Upper lobe of left lung (tissue), 6 donors: Measurements from ENCODE around the gene PDIA6. TPM values are rescaled to one million over a fixed set of nuclear protein-coding genes. Genes with fewer than 3 reads are reported as not detected.

Experiments
- ATAC-seq, 2 donors: fragments of 200-7000 bp; cut with Tn5 transposase; one replicate each; pipeline ENCODE4 v1.9.1; 2022; ENCODE audit warnings: mild to moderate bottlenecking in 2 of 2, moderate library complexity in 2 of 2; ENCODE audit not compliant: low FRiP score in 2 of 2
- DNase-seq, 2 donors: peaks; one replicate each; pipeline ENCODE4 v3.0.0-alpha.2; 2019 to 2020
- H3K27ac ChIP-seq, 4 donors: fragments of 200-600 bp; sonication (generic); one replicate each; pipeline ENCODE4 v1.5.1; 2016 to 2019
- H3K27me3 ChIP-seq, 4 donors: fragments of 200-600 bp; sonication (generic); one replicate each; pipeline ENCODE4 v1.5.1; 2017 to 2019
- H3K36me3 ChIP-seq, 4 donors: fragments of 200-600 bp; sonication (generic); one replicate each; pipeline ENCODE4 v1.5.1; 2016 to 2019
- H3K4me1 ChIP-seq, 4 donors: fragments of 200-600 bp; sonication (generic); one replicate each; pipeline ENCODE4 v1.5.1; 2018 to 2019
- H3K4me3 ChIP-seq, 4 donors: fragments of 200-600 bp; sonication (generic); one replicate each; pipeline ENCODE4 v1.5.1; 2017 to 2019; ENCODE audit warnings: mild to moderate bottlenecking in 2 of 4, moderate library complexity in 1 of 4
- H3K9me3 ChIP-seq, 4 donors: fragments of 200-600 bp; sonication (generic); one replicate each; pipeline ENCODE4 v1.5.1; 2018 to 2019
- EP300 ChIP-seq, 4 donors: sonication (generic); formaldehyde crosslinking; IDR thresholded peaks; one replicate each; pipeline ENCODE4 v1.5.1; 2017; ENCODE audit warnings: antibody characterized with exemption in 4 of 4, control low read depth in 2 of 4
- POLR2A ChIP-seq, 4 donors: fragments of 450-650 bp; IDR thresholded peaks; one replicate each; pipeline ENCODE4 v1.5.1; 2016 to 2017; ENCODE audit warnings: antibody characterized with exemption in 4 of 4, mild to moderate bottlenecking in 2 of 4
- POLR2AphosphoS5 ChIP-seq, 2 donors: sonication (generic); formaldehyde crosslinking; IDR thresholded peaks; one replicate each; pipeline ENCODE4 v1.5.1; 2017; ENCODE audit warnings: antibody characterized with exemption in 2 of 2
- WGBS, 2 donors: methylation state at CpG; one replicate each; pipeline ENCODE4 v1.1.5; 2017 to 2018; 5-methylcytosine and 5-hydroxymethylcytosine counted together
- total RNA-seq, 6 donors: library from RNA; depleted of rRNA in 4 of 6; stranded (reverse); fragments of >200 nt in 4 of 6; gene quantifications; one replicate each; pipeline versions ENCODE4 v1.1.0 to v1.2.1, GENCODE V29; 2016 to 2021
- TF ChIP-seq, protein P1 (sequence below), 6 experiments: fragments of 450-650 bp in 4 of 6; fragments of 200-600 bp in 2 of 6; sonication (generic) in 2 of 6; IDR thresholded peaks; one replicate each; pipeline ENCODE4 v1.5.1; 2016 to 2019; ENCODE audit warnings: antibody characterized with exemption in 6 of 6
- donor health status: DM: no; HTN: no; CAD: no; lungs with moderate emphysema.
- donor health status: DM: no; HTN: yes; CAD: no; lungs with severe emphysema.

PDIA6 gene
- total RNA-seq, 6 donors from 2014 or later, result 32.5 to 209 (median 122) TPM

DNA sequence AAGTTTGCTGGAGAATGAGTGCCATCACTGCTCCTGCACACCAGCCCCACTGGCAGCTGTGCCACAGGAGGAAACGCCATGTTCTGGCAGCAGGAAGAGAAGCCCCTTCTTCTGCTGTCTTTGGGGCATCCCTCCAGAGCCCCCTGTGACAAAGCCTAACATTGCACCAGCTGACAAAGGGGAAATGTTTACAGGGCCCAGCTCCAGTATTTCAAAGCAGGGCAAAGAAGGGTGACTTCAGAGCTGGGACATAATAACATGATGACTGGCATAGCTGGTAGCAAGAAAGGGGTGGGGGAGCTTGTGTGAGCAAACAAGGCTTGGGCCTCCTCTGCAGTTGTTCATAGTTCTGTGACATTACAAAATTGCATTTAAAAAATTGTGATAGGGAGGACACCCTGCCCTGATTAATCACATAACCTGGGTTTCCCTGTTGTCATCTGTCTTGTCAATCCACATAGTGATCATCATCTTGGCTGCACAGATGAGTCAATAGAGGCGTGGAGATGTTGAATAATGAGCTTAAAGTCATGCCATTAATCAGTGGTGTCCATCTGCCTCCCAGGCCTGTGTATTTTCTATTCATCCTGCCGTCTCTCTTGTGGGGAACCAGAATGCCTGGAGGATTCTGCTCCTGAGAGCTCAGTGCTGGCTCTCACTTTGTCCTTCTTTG is 29.1 kb upstream of the PDIA6 start:
- WGBS, 2 donors, result 55% methylated on average over 3 of the region's 3 CpGs

DNA sequence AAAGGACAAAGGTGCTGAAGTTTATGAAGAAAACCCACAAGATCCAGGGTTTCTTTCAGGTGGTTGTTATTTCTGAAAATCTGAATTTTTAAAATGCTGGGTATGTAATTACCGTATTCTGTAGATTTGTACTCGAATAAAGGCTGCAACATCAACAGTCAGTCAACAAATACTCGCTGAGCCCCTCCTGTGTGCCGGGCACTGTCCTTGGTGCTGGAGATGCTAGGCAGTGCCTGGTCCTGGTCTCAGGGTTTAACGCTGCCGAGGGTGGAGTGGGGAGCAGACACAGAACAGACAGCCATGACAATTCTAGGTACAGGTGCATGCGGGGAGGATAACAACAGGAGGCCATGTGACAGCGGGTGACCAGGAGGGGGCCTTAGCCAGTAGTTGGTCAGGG is 27.2 kb upstream of the PDIA6 start:
- Histone ChIP-seq H3K4me1 (peaks cover 0 to 14% (median 3%) of the 10 kb centered on the region in 4 donors), H3K36me3 (no peaks in the 10 kb centered on the region), H3K27me3 (no peaks in the 10 kb centered on the region), H3K27ac (no peak overlapping the region), H3K4me3 (no peak overlapping the region), H3K9me3 (peaks cover 0 to 20% (median 14%) of the 10 kb centered on the region in 4 donors)
- no peak for ATAC-seq
- TF ChIP-seq POLR2AphosphoS5 (IDR thresholded peaks at IDR 0.05), result no peak
- 37% methylated on average over 8 of the region's 8 CpGs for WGBS, 2 donors
- no peak for DNase-seq

More for the DNA sequence above, 29.1 kb upstream of the PDIA6 start:
- no peak overlapping the region for H3K4me3 ChIP-seq
- no peaks in the 10 kb centered on the region for H3K27me3 ChIP-seq
- H3K27ac ChIP-seq, result no peak overlapping the region
- no peak for ATAC-seq
- TF ChIP-seq POLR2AphosphoS5 (IDR thresholded peaks at IDR 0.05) (no peak), EP300 (IDR thresholded peaks at IDR 0.05) (no peak), POLR2A (IDR thresholded peaks at IDR 0.05) (no peak)
- TF ChIP-seq, protein P1, sequence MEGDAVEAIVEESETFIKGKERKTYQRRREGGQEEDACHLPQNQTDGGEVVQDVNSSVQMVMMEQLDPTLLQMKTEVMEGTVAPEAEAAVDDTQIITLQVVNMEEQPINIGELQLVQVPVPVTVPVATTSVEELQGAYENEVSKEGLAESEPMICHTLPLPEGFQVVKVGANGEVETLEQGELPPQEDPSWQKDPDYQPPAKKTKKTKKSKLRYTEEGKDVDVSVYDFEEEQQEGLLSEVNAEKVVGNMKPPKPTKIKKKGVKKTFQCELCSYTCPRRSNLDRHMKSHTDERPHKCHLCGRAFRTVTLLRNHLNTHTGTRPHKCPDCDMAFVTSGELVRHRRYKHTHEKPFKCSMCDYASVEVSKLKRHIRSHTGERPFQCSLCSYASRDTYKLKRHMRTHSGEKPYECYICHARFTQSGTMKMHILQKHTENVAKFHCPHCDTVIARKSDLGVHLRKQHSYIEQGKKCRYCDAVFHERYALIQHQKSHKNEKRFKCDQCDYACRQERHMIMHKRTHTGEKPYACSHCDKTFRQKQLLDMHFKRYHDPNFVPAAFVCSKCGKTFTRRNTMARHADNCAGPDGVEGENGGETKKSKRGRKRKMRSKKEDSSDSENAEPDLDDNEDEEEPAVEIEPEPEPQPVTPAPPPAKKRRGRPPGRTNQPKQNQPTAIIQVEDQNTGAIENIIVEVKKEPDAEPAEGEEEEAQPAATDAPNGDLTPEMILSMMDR (IDR thresholded peaks at IDR 0.05), result no peak
- H3K36me3 ChIP-seq, result no peaks in the 10 kb centered on the region
- peaks cover 0 to 20% (median 14%) of the 10 kb centered on the region in 4 donors for H3K9me3 ChIP-seq
- H3K4me1 ChIP-seq, result peaks cover 0 to 6% (median 0%) of the 10 kb centered on the region in 4 donors
- DNase-seq, result no peak

DNA sequence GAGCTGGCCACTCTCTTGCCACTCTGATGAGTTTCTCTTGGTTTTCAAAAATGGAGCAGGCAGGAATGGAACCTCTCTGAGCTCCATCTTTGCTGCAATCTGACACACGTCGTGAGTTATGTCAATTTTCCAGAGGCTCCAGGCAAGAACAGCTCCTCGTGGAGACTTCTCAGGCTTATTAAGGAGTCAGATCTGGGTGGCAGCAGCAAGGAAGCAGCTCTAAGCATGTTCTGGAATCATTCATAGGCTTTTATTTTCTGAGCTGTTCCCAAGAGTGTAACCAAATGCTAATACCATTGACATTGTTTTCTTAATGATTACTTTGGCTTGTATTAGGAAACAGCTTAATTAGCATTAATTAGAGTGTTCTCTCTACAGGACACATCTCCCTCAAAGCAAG is 26.1 kb upstream of the PDIA6 start:
- DNase-seq (no peak), ATAC-seq (no peak)
- H3K4me1 ChIP-seq, result peaks cover 0 to 8% (median 3%) of the 10 kb centered on the region in 4 donors
- 55 to 60% methylated on average over 3 of the region's 3 CpGs for WGBS, 2 donors
- H3K4me3 ChIP-seq, result no peak overlapping the region
- peaks cover 0 to 20% (median 14%) of the 10 kb centered on the region in 4 donors for H3K9me3 ChIP-seq
- TF ChIP-seq POLR2A (IDR thresholded peaks at IDR 0.05) (no peak), EP300 (IDR thresholded peaks at IDR 0.05) (no peak), POLR2AphosphoS5 (IDR thresholded peaks at IDR 0.05) (no peak)
- TF ChIP-seq, protein P1 (IDR thresholded peaks at IDR 0.05), result no peak
- no peaks in the 10 kb centered on the region for H3K36me3 ChIP-seq
- no peak overlapping the region for H3K27ac ChIP-seq
- no peaks in the 10 kb centered on the region for H3K27me3 ChIP-seq

DNA sequence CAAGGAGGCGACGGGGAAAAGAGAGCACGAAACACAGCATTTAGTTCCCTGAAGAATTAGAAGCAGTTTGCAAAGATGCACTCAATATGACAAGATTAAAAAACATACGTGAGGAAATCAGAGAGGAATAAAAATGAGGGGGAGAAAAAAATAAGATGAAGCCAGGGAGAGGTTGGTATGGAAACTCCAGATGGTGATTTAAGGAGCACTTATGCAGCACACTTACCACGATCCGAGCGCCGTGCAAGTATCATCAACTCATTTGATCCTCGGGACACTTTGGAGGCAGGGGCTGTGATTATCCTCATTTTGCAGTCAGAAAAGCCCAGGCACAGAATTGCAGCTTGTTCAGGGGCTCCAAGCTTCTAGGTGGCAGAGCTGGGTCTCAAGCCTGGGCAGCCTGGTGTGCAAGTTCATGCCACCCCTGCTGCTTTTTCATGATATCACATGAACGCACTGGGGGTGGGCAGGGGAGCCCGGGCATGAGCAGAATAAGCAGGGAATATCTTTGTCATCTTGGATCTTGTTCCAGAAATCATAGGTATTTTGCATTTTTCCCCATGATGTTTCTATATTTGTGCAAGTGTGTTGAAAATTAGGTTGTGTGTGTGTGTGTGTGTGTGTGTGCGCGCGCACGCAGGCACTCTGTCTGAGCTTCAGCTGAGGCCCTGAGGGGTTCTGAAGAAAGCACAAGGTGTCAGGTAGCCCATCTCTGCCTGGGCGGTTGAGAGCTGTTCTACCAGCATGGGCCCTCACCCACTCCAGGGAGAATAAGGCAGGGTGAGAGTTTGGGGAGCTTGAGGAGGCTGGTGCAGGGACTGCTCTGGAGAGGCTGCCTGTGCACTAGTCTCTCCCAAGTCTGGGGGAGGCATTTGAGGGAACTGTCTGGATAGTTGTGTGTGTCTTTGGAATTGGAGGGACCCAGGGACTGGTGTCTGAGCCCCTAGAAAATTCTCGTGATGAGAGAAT is 25.0 kb upstream of the PDIA6 start:
- WGBS, 2 donors, result 59 to 65% methylated on average over 17 of the region's 17 CpGs
- TF ChIP-seq EP300 (IDR thresholded peaks at IDR 0.05), result no peak
- no peak for TF ChIP-seq POLR2AphosphoS5 (IDR thresholded peaks at IDR 0.05)
- ATAC-seq, result no peak

DNA sequence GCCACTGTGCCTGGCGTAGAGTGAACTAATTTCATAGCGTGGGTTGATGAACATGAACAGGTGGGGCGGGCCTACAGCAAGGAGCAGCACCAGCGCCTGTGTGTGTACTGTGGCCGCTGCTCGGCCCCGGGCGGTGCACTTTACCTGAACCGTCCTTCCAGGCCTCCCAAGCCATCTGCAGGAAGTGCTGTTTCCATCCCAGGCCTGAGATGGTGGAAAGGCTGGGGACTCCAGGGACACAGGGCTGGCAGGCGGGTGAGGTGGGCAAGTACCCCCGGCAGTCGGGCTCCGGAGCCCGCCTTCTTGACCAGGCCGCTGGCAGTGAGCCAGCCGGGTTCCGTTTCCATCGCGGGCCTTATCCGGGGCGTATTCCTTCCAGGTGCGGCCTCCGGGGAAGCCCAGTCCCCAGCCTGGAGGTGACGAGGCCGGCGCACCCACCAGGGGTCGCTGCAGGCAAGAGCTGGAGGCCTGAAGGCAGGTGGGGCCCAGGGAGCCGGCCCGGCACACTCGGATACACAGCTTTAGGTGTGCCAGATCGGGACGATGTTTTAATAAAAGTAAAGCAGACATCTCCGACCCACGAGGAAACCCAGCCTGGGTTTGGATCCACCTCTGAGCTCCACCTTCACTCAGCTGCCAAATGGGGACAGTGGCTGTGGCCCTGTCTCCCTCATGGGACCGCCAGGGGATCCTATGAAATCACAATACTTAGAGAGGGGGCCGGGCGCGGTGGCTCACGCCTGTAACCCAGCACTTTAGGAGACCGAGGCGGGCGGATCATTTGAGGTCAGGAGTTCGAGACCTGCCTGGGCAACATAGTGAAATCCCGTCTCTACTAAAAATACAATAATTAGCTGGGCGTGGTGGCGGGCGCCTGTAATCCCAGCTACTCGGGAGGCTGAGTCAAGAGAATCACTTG is 22.7 kb upstream of the PDIA6 start:
- H3K4me3 ChIP-seq, result no peak overlapping the region
- H3K9me3 ChIP-seq, result peaks cover 0 to 3% (median 0%) of the 10 kb centered on the region in 4 donors
- WGBS, 2 donors, result 39 to 43% methylated on average over 43 to 48 of the region's 48 CpGs
- H3K4me1 ChIP-seq, result peaks cover 6 to 16% (median 10%) of the 10 kb centered on the region in 4 donors
- ATAC-seq (peak; percentile 56 to 73), DNase-seq (peak; percentile 75 to 96)
- H3K36me3 ChIP-seq, result no peaks in the 10 kb centered on the region
- peaks cover 0 to 10% (median 0%) of the 10 kb centered on the region in 4 donors for H3K27me3 ChIP-seq
- no peak overlapping the region for H3K27ac ChIP-seq
- TF ChIP-seq POLR2AphosphoS5 (IDR thresholded peaks at IDR 0.05), result no peak
- TF ChIP-seq, protein P1 (IDR thresholded peaks at IDR 0.05), result peak; percentile 67 to 88 (median 78)

More for the DNA sequence above, 25.0 kb upstream of the PDIA6 start:
- no peaks in the 10 kb centered on the region for H3K27me3 ChIP-seq
- peaks cover 0 to 20% (median 14%) of the 10 kb centered on the region in 4 donors for H3K9me3 ChIP-seq
- no peak overlapping the region for H3K27ac ChIP-seq
- no peaks in the 10 kb centered on the region for H3K36me3 ChIP-seq
- no peak for DNase-seq
- no peak overlapping the region for H3K4me3 ChIP-seq
- H3K4me1 ChIP-seq, result peaks cover under 1 to 9% (median 4%) of the 10 kb centered on the region in 4 donors
